ENCODE data around the gene ETNK1.

DNA sequence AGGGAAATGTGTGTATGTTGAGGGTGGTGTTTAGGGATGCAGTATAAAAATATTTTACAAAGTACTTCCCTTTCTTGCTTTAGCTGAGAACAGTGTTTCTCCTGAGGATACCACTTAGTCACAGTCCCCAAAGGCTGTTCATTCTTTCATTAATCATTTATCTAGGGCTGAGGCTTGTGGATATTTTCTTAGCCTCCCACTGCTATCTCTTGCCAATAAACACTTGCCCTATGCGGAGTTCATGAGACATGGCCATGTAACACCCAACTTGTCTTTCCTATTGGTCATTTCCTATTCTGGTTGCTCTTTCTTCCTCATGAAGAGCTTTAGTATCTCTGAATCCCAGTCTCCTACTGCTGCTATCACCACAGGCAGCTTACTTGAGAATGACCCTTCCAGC is 75.1 kb downstream of the ETNK1 start:
- TF ChIP-seq, protein P1, sequence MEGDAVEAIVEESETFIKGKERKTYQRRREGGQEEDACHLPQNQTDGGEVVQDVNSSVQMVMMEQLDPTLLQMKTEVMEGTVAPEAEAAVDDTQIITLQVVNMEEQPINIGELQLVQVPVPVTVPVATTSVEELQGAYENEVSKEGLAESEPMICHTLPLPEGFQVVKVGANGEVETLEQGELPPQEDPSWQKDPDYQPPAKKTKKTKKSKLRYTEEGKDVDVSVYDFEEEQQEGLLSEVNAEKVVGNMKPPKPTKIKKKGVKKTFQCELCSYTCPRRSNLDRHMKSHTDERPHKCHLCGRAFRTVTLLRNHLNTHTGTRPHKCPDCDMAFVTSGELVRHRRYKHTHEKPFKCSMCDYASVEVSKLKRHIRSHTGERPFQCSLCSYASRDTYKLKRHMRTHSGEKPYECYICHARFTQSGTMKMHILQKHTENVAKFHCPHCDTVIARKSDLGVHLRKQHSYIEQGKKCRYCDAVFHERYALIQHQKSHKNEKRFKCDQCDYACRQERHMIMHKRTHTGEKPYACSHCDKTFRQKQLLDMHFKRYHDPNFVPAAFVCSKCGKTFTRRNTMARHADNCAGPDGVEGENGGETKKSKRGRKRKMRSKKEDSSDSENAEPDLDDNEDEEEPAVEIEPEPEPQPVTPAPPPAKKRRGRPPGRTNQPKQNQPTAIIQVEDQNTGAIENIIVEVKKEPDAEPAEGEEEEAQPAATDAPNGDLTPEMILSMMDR (IDR thresholded peaks at IDR 0.05) = no peak
- TF ChIP-seq POLR2A (IDR thresholded peaks at IDR 0.05) = no peak

All from thyroid gland (tissue), 4 donors.